OCI-LY3 (cell line): ENCODE measurements around the gene FUZ.

Experiments used
- H2AFZ ChIP-seq: fragments of 200-600, 300-600 bp; shearing (Covaris generic); 2 replicates; pipeline ENCODE4 v1.6.0; 2014; ENCODE audit warnings: antibody characterized with exemption, low read depth, low read length
- H3K27ac ChIP-seq: fragments of 200-600, 300-600 bp; sonication (generic); 2 replicates; pipeline ENCODE4 v1.5.1; 2014; ENCODE audit warnings: mild to moderate bottlenecking, low read length, moderate library complexity, mixed read lengths
- H3K27me3 ChIP-seq: fragments of 200-600, 300-600 bp; sonication (generic); 2 replicates; pipeline ENCODE4 v1.6.1; 2014; ENCODE audit warnings: low read depth, low read length, mixed read lengths
- H3K36me3 ChIP-seq: fragments of 200-600, 300-600 bp; sonication (generic); replicated peaks from 2 replicates; pipeline ENCODE3; 2014; ENCODE audit warnings: low read depth, low read length, mixed read lengths
- H3K4me1 ChIP-seq: fragments of 300-600, 200-600 bp; sonication (generic); 2 replicates; pipeline ENCODE4 v1.6.1; 2014; ENCODE audit warnings: low read length, mixed read lengths
- H3K4me2 ChIP-seq: fragments of 200-600, 300-600 bp; sonication (generic); 2 replicates; pipeline ENCODE4 v1.6.1; 2014; ENCODE audit warnings: low read length, mixed read lengths
- H3K4me3 ChIP-seq: fragments of 300-600, 200-600 bp; sonication (generic); 2 replicates; pipeline ENCODE4 v1.5.1; 2014; ENCODE audit warnings: antibody characterized with exemption, mild to moderate bottlenecking, low read length, moderate library complexity
- H3K79me2 ChIP-seq: fragments of 300-600, 200-600 bp; shearing (Covaris generic); 2 replicates; pipeline ENCODE4 v1.6.1; 2014; ENCODE audit warnings: mild to moderate bottlenecking, low read length, mixed read lengths
- H3K9ac ChIP-seq: fragments of 300-600, 200-600 bp; shearing (Covaris generic); 2 replicates; pipeline ENCODE4 v1.6.0; 2014; ENCODE audit warnings: mild to moderate bottlenecking, low read length, moderate library complexity
- H3K9me3 ChIP-seq: fragments of 200-600, 300-600 bp; shearing (Covaris generic); 2 replicates; pipeline ENCODE4 v1.6.1; 2014; ENCODE audit warnings: low read length, mixed read lengths; ENCODE audit not compliant: insufficient read depth
- H4K20me1 ChIP-seq: fragments of 200-600, 300-600 bp; sonication (generic); 2 replicates; pipeline ENCODE4 v1.6.1; 2016; ENCODE audit warnings: low read length, mixed read lengths; ENCODE audit not compliant: insufficient read depth
- EZH2phosphoT487 ChIP-seq: fragments of 200-600 bp; shearing (Covaris generic); IDR thresholded peaks from 2 replicates; pipeline ENCODE4 v1.6.1; 2018; ENCODE audit warnings: antibody characterized with exemption, mixed run types, low read depth
- TF ChIP-seq, protein P1 (sequence below): fragments of 200-600, 300-600 bp; sonication (generic); IDR thresholded peaks from 2 replicates; pipeline ENCODE4 v1.5.1; 2014; ENCODE audit warnings: antibody characterized with exemption, low read length, low read depth

FUZ gene

DNA sequence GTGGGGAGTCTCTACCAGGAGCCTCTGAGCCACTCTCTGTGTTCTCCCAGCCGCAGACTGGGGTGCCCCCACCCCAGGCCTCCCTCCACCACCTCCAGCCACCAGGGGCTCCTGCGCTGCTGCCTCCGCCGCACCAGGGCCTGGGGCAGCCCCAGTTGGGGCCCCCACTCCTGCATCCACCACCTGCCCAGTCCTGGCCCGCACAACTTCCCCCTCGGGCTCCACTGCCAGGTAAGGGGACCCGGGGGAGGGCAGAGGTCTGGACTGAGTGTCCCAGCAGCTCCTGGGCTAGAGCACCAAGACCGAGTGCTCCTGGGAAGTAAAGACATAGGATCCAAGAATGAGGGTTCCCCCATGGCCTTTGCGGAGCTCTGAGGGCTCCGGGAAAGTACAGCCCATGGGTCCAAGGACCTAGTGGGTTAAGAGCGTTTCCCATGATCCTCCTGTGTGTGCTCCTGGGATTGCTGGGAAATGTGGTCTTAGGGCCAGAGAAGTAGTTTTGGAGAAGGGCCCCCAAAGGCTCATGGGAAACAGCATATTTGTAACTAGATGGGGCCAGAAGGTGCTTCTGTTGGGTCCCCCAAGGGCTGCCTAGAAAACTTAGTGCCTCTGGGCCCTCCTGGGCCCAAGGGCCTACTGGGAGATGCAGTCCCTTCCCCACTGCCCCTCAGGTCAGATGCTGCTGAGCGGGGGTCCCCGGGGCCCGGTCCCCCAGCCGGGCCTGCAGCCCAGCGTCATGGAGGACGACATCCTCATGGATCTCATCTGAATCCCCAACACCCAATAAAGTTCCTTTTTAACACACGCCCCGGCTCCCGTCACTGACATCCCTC, 23.3 kb upstream of the FUZ start:
- H3K4me2 ChIP-seq: no peak overlapping the region
- no peak overlapping the region for H2AFZ ChIP-seq
- no peak overlapping the region for H3K9ac ChIP-seq
- H3K27me3 ChIP-seq: no peaks in the 10 kb centered on the region
- H3K79me2 ChIP-seq: no peaks in the 10 kb centered on the region
- H3K4me1 ChIP-seq: no peaks in the 10 kb centered on the region
- peaks cover 4% of the 10 kb centered on the region; the same call in 1 of the 2 replicates for H4K20me1 ChIP-seq
- H3K4me3 ChIP-seq: no peak overlapping the region
- H3K9me3 ChIP-seq: no peaks in the 10 kb centered on the region
- H3K36me3 ChIP-seq: peaks cover 78% of the 10 kb centered on the region
- TF ChIP-seq EZH2phosphoT487: no peak
- H3K27ac ChIP-seq: no peak overlapping the region

DNA sequence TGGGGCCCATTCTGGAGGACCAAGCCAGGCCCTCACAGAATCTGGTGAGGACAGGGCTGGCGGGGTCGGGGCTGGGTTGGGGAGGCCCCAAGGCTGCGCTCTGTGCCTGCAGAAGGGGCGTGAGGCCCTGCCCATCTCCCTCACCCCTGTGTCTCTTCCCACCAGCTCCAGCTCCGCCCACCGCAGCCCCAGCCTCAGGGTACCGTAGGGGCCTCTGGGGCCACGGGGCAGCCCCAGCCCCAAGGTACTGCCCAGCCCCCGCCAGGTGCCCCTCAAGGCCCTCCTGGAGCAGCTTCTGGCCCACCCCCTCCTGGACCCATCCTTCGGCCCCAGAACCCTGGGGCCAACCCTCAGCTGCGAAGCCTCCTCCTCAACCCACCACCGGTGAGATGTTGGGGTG, 22.5 kb upstream of the FUZ start:
- TF ChIP-seq, protein P1, sequence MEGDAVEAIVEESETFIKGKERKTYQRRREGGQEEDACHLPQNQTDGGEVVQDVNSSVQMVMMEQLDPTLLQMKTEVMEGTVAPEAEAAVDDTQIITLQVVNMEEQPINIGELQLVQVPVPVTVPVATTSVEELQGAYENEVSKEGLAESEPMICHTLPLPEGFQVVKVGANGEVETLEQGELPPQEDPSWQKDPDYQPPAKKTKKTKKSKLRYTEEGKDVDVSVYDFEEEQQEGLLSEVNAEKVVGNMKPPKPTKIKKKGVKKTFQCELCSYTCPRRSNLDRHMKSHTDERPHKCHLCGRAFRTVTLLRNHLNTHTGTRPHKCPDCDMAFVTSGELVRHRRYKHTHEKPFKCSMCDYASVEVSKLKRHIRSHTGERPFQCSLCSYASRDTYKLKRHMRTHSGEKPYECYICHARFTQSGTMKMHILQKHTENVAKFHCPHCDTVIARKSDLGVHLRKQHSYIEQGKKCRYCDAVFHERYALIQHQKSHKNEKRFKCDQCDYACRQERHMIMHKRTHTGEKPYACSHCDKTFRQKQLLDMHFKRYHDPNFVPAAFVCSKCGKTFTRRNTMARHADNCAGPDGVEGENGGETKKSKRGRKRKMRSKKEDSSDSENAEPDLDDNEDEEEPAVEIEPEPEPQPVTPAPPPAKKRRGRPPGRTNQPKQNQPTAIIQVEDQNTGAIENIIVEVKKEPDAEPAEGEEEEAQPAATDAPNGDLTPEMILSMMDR: no peak
- TF ChIP-seq EZH2phosphoT487: no peak
- no peaks in the 10 kb centered on the region for H3K4me1 ChIP-seq
- no peaks in the 10 kb centered on the region for H3K27me3 ChIP-seq
- no peak overlapping the region for H2AFZ ChIP-seq
- H3K9ac ChIP-seq: no peak overlapping the region
- H3K4me3 ChIP-seq: no peak overlapping the region
- no peak overlapping the region for H3K27ac ChIP-seq
- no peaks in the 10 kb centered on the region for H3K79me2 ChIP-seq
- H3K36me3 ChIP-seq: peaks cover 80% of the 10 kb centered on the region
- no peaks in the 10 kb centered on the region for H3K9me3 ChIP-seq
- no peak overlapping the region for H3K4me2 ChIP-seq
- H4K20me1 ChIP-seq: peaks cover 6% of the 10 kb centered on the region

DNA sequence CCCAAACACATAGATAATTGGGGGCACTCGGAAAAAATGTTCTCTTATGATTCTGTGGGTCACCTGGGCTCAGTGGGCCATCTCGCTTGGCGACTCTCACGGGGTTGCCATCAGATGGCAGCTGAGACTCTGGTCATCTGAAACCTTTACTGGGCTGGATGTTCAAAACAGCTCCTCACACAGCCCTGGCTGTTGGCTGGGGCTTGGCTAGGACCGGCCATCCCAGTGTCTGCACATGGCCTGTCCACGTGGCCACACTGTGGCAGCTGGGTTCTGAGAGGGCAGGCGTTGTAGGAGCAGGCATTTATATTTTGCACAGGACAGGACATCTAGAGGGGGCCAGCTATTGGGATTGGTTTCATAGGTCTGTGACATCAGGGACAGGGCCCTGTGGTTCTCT, 20.5 kb upstream of the FUZ start:
- Histone ChIP-seq H3K4me1 (no peaks in the 10 kb centered on the region), H3K36me3 (peaks cover 71% of the 10 kb centered on the region), H3K27me3 (no peaks in the 10 kb centered on the region), H2AFZ (no peak overlapping the region), H3K9ac (no peak overlapping the region), H3K79me2 (no peaks in the 10 kb centered on the region; the same call in 1 of the 2 replicates), H4K20me1 (peaks cover 11% of the 10 kb centered on the region), H3K4me3 (no peak overlapping the region), H3K27ac (no peak overlapping the region), H3K4me2 (no peak overlapping the region), H3K9me3 (no peaks in the 10 kb centered on the region)
- TF ChIP-seq EZH2phosphoT487: no peak
- TF ChIP-seq, protein P1: no peak

DNA sequence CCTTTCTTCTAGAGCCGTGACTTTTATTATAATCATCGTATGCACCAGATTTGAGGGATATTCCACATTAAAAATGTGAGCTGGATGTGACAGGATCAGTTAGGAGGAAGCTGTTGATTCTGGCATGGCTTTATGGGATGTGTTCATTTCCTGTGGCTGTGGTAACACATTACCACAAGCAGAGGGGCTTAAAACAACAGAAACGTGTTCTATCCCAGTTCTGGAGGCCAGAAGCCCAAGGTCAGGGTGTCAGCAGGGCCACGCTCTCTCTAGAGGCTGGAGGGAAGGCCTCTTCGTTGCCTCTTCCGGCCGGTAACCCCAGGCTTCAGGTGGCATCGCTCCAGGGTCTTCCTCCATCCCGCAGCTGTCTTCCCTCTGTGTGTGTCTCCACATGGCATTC, 19.5 kb upstream of the FUZ start:
- Histone ChIP-seq H3K9ac (no peak overlapping the region), H3K27me3 (no peaks in the 10 kb centered on the region), H3K27ac (no peak overlapping the region), H3K9me3 (no peaks in the 10 kb centered on the region), H4K20me1 (peaks cover 17% of the 10 kb centered on the region), H3K4me3 (no peak overlapping the region), H3K36me3 (peaks cover 60% of the 10 kb centered on the region), H3K4me2 (no peak overlapping the region), H2AFZ (no peak overlapping the region), H3K4me1 (no peaks in the 10 kb centered on the region), H3K79me2 (no peaks in the 10 kb centered on the region; the same call in 1 of the 2 replicates)
- TF ChIP-seq EZH2phosphoT487: no peak
- TF ChIP-seq, protein P1: no peak
